Activated CD8-positive, alpha-beta memory T cell treated with anti-CD3 and anti-CD28 coated beads for 4 hours (primary cell): ENCODE measurements around the gene SEBOX.

Experiments
- DNase-seq, 2 donors: peaks; one replicate each; pipeline ENCODE4 v3.0.0-alpha.2; 2020; ENCODE audit warnings: low read depth in 2 of 2

The SEBOX gene, protein sequence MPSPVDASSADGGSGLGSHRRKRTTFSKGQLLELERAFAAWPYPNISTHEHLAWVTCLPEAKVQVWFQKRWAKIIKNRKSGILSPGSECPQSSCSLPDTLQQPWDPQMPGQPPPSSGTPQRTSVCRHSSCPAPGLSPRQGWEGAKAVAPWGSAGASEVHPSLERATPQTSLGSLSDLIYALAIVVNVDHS

GRCh38 chr17:28364665-28365363 is at the start of gene SEBOX:
SEBOX (minus strand) TSS chr17:28365199; CDS start chr17:28365151, 48 bp downstream.
- DNase-seq: no peak

- no peak for DNase-seq
Observed at GRCh38 chr17:28413804-28414203, 48.8 kb upstream of the SEBOX start.

DNA sequence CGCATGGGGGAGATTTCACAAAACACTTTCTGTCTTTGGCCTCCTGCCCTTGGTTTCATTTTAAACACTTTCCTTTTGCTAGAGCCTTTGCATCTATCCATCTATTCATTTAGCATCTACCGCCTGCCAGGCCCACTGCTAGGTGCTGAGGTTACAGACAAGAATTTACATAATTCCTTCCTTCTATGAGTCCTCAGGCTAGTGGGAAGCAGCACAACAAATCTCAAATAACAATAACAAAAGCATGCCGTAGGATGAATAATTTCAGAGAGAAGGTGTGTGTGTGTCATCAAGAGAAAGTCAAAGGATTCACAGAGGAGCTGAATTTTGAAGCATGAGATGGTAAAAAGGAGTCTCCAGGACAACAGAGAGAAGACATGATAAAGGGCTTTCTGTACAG is 47.1 kb upstream of the SEBOX start:
- no peak for DNase-seq

- DNase-seq: no peak
Observed at GRCh38 chr17:28407974-28408306, 42.9 kb upstream of the SEBOX start.

GRCh38 chr17:28407130-28407973 is 42.4 kb upstream of the SEBOX start:
- DNase-seq: no peak

DNA sequence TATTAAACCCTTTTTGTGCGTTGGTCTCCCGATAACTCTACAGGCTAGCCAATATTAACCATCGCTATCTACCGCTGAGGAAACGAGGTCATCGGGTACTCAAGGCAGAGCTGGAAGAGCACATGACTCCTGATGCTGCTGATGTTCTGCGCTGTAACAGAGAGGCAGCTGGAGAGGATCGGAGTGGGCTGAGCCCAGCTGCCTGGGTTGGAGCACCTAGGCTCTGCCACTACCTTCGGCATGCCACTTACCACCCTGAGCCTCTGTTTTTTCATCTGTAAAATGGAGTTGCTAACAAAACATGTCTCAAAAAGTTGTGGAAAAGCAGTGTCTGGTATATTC is 41.4 kb upstream of the SEBOX start:
- DNase-seq: no peak

GRCh38 chr17:28405632-28406472 is 40.9 kb upstream of the SEBOX start, which contains the start of gene SLC46A1:
SLC46A1 (minus strand) TSS chr17:28406212; CDS start chr17:28406114, 98 bp downstream.
- DNase-seq: no peak

- no peak for DNase-seq
Observed at GRCh38 chr17:28404812-28405570, 40.0 kb upstream of the SEBOX start.

- no peak for DNase-seq
Observed at GRCh38 chr17:28404461-28404811, 39.4 kb upstream of the SEBOX start.

DNA sequence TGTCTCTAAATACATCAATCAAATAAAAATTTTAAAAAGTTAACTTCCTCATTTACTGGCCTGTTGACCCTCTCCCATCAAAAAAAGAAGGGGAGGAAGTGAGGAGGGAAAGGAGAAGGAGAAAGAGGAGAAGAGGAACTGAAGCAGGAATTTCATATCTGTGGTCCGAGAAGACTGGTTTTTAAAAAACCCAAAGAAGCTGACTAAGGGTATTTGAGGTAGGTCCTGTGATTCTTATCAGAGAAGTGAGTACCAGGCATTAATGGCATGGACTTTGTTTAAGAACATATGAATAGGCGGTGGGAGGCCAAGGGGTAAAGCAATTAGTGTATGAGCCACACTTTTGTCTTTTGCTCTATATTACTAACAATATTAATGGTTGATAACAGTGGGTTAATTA is 39.0 kb upstream of the SEBOX start:
- no peak for DNase-seq

- no peak for DNase-seq
Observed at GRCh38 chr17:28402844-28403243, 37.8 kb upstream of the SEBOX start.

- DNase-seq: no peak
Observed at GRCh38 chr17:28402224-28402630, 37.2 kb upstream of the SEBOX start.

GRCh38 chr17:28399808-28400207 is 34.8 kb upstream of the SEBOX start:
- no peak for DNase-seq

DNA sequence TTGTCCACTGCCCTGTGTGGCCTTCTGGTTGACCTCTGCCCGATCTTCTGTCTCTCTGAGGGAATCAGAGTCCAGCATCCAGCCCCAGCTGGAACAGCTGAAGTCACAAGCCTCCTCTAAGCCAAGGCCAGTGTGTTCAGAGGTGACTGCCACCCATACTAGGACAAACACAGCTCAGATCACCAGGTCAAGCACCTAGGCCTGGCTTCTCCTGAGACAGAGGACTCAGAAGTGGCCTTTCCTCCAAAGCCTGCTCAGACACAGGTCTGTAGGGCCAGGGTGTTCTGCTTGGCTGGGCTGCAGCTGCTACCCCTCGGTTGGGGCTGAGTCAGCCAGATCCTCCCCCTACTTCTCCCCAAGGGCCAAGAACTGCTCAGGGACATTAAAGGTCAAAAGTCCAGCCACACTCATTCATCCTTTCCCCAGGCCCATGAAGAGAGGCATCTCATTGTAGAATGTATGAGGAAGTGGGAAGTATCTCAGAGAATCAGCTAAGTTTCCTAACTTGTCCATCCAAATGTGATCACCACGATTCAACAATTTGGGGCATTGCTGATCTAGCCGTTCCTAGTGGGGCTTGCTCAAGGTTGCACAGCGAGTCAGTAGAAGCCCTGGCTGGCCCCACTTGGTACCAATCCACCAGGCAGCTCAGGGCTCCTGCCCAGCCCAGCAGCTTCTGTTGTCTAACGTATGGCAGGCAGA is 33.4 kb upstream of the SEBOX start:
- DNase-seq: no peak

DNA sequence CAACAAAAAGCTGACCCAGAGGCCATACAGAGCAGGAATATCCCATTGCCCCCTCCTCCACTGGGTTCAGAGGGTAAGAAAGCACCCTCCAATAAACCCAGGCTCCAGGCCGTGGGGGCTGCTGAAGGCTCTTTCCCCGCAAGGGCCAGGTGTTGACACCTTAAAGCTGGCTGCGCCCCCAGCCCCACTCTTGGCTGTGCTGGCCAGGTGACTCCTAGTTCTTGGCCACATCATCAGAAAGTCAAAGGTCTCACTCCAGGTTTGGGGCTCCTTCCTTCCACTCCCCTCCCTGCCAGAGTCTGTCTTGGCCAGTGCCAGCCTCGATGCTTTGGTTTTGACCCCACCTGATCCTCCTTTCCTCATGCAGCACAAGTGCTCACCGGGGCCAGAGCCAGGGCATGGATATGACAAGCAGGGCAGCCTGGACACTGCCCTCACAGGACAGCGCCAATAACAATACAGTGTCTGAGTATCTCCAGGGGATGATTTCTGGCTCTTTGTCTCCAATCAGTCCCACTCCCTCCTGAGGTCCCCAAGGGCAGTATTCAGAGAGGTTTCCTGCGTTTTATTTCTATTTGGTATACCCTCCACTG is 32.8 kb upstream of the SEBOX start:
- DNase-seq: no peak

- DNase-seq: no peak
Observed at GRCh38 chr17:28397275-28397674, 32.3 kb upstream of the SEBOX start.

GRCh38 chr17:28396635-28397239 is 31.7 kb upstream of the SEBOX start:
- DNase-seq: no peak

DNA sequence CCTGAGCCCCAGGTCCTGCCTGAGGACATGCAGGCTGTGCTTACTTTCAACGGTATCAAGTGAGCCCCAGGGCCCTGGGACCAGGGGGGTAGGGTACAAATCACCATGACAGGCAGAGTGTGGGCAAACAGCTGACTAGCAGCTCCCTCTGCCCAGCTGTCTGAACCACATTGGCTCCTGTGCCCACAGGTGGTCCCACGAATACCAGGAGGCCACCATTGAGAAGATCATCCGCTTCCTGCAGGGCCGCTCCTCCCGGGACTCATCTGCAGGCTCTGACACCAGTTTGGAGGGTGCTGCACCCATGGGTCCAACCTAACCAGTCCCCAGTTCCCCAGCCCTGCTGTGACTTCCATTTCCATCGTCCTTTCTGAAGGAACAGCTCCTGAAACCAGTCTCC is 31.0 kb upstream of the SEBOX start:
- no peak for DNase-seq

DNA sequence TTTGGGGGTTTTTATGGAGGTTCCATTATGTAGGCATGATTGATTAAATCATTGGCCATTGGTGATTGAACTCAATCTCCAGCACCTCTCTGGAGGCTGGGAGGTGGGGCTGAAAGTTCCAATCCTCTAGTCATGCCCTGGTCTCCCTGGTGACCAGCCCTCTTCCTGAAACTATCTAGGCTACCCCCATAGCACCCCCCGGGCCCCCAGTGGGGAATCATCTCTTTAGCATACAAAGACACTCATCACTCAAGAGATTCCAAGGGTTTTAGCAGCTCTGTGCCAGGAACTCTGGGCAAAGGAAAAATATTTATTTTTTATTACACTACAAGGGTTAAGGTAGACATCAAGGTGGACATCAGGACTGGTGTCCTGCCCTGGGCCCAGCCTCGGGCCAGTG is 30.4 kb upstream of the SEBOX start:
- no peak for DNase-seq
